ENCODE results near the gene THOP1.

- no peak for TF ChIP-seq POLR2A (IDR thresholded peaks at IDR 0.05)
- no peak for TF ChIP-seq CTCF (IDR thresholded peaks at IDR 0.05)
Measured at GRCh38 chr19:2854849-2855248, 69.5 kb downstream of the THOP1 start.
